IMR-90 (cell line): ENCODE measurements around the gene PPP1R37. TPM values are rescaled to one million over a fixed set of nuclear protein-coding genes. Genes with fewer than 3 reads are reported as not detected.

Experiments used
- ATAC-seq: fragments of 200-7000 bp; cut with Tn5 transposase; 2 replicates; pipeline ENCODE4 v1.9.1; 2020; ENCODE audit warnings: low read depth, mild to moderate bottlenecking, moderate library complexity
- BruUV-seq: library from RNA; stranded (reverse); fragments of 400-500 nt; replicated peaks from 2 replicates; lab custom pipeline; 2021; lab: Mats Ljungman, UMichigan
- CTCF ChIA-PET: fragments of 300-600 bp; formaldehyde crosslinking; extraction: SDS; loops from one replicate; lab custom pipeline; 2021; ENCODE audit warnings: antibody characterized with exemption; lab: Yijun Ruan, JAX
- POLR2A ChIA-PET: fragments of 300-600 bp; sonication (Branson Sonifier 250); formaldehyde crosslinking; loops from one replicate; lab custom pipeline; 2022; ENCODE audit warnings: antibody characterized with exemption; ENCODE audit not compliant: unreplicated experiment; lab: Charles Lee
- DNase-seq: peaks from one replicate; pipeline ENCODE4 v3.0.0; 2013
- H2AFZ ChIP-seq: replicated peaks from 2 replicates; pipeline ENCODE3; 2013; ENCODE audit warnings: low read length, mild to moderate bottlenecking; ENCODE audit not compliant: poor library complexity
- H2AK5ac ChIP-seq: 2 replicates; pipeline ENCODE4 v1.6.1; 2013; ENCODE audit warnings: low read depth, low read length, inconsistent platforms
- H2AK9ac ChIP-seq: replicated peaks from 2 replicates; pipeline ENCODE3; 2013; ENCODE audit warnings: mild to moderate bottlenecking, low read depth, low read length, moderate library complexity; ENCODE audit not compliant: poor library complexity
- H2BK120ac ChIP-seq: 2 replicates; pipeline ENCODE4 v1.6.1; 2013; ENCODE audit warnings: low read depth, low read length, inconsistent platforms
- H2BK15ac ChIP-seq: 3 replicates; pipeline ENCODE4 v1.6.1; 2013; ENCODE audit warnings: low read depth, low read length, inconsistent platforms
- H2BK20ac ChIP-seq: 2 replicates; pipeline ENCODE4 v1.6.1; 2013; ENCODE audit warnings: low read depth, mild to moderate bottlenecking, inconsistent platforms, low read length, moderate library complexity
- H2BK5ac ChIP-seq: 2 replicates; pipeline ENCODE4 v1.6.1; 2013; ENCODE audit warnings: mild to moderate bottlenecking, low read depth, low read length, inconsistent platforms; ENCODE audit not compliant: poor library complexity, severe bottlenecking
- H3K14ac ChIP-seq: replicated peaks from 2 replicates; pipeline ENCODE4 v1.6.1; 2013; ENCODE audit warnings: low read depth, low read length, inconsistent platforms
- H3K18ac ChIP-seq: 2 replicates; pipeline ENCODE4 v1.6.1; 2013; ENCODE audit warnings: low read depth, low read length, control low read depth
- H3K23ac ChIP-seq: 2 replicates; pipeline ENCODE4 v1.6.1; 2013; ENCODE audit warnings: low read depth, low read length, inconsistent platforms
- H3K27ac ChIP-seq: 2 replicates; pipeline ENCODE4 v1.5.1; 2013; ENCODE audit warnings: mild to moderate bottlenecking, control low read depth, low read length; ENCODE audit not compliant: insufficient read depth
- H3K27me3 ChIP-seq: 2 replicates; pipeline ENCODE4 v1.6.1; 2013; ENCODE audit warnings: low read length; ENCODE audit not compliant: control insufficient read depth, insufficient read depth
- H3K36me3 ChIP-seq: 2 replicates; pipeline ENCODE4 v1.6.1; 2013; ENCODE audit warnings: low read length, mixed read lengths; ENCODE audit not compliant: control insufficient read depth, insufficient read depth
- H3K4ac ChIP-seq: 2 replicates; pipeline ENCODE4 v1.6.1; 2013; ENCODE audit warnings: low read depth, low read length, inconsistent platforms
- H3K4me1 ChIP-seq: 2 replicates; pipeline ENCODE4 v1.6.1; 2013; ENCODE audit warnings: low read length, mixed read lengths; ENCODE audit not compliant: control insufficient read depth, insufficient read depth
- H3K4me2 ChIP-seq: 2 replicates; pipeline ENCODE4 v1.6.1; 2013; ENCODE audit warnings: low read depth, mild to moderate bottlenecking, control low read depth, low read length, moderate library complexity
- H3K4me3 ChIP-seq: 2 replicates; pipeline ENCODE4 v1.5.1; 2013; ENCODE audit warnings: low read depth, mild to moderate bottlenecking, control low read depth, low read length, moderate library complexity; ENCODE audit not compliant: insufficient read depth
- H3K56ac ChIP-seq: 2 replicates; pipeline ENCODE4 v1.6.1; 2013; ENCODE audit warnings: low read length, inconsistent platforms; ENCODE audit not compliant: insufficient read depth; ENCODE audit errors: extremely low read depth
- H3K79me1 ChIP-seq, 2 experiments: 2 replicates each; pipeline ENCODE4 v1.6.1; 2013; ENCODE audit warnings: low read length in 2 of 2, inconsistent platforms in 1 of 2, low read depth in 1 of 2
- H3K9ac ChIP-seq: 2 replicates; pipeline ENCODE4 v1.6.1; 2013; ENCODE audit warnings: low read depth, low read length, control low read depth
- H3K9me1 ChIP-seq: 2 replicates; pipeline ENCODE4 v1.6.1; 2013; ENCODE audit warnings: low read length, inconsistent platforms; ENCODE audit not compliant: insufficient read depth
- H3K9me3 ChIP-seq: 2 replicates; pipeline ENCODE4 v1.6.1; 2013; ENCODE audit warnings: low read length; ENCODE audit not compliant: control insufficient read depth, insufficient read depth
- H4K20me1 ChIP-seq: 2 replicates; pipeline ENCODE4 v1.6.1; 2013; ENCODE audit warnings: low read length, inconsistent platforms; ENCODE audit not compliant: insufficient read depth
- H4K5ac ChIP-seq: 2 replicates; pipeline ENCODE4 v1.6.1; 2013; ENCODE audit warnings: mild to moderate bottlenecking, low read depth, low read length, control low read depth
- H4K8ac ChIP-seq, 2 experiments: 2 replicates each; pipeline ENCODE4 v1.6.1; 2013; ENCODE audit warnings: low read depth in 2 of 2, low read length in 2 of 2, control low read depth in 1 of 2, inconsistent platforms in 1 of 2
- H4K91ac ChIP-seq: 2 replicates; pipeline ENCODE4 v1.6.1; 2013; ENCODE audit warnings: low read depth, low read length, inconsistent platforms; ENCODE audit not compliant: insufficient read depth
- CHD1 ChIP-seq: IDR thresholded peaks from 2 replicates; pipeline ENCODE4 v1.6.1; 2012; ENCODE audit warnings: low read depth, low read length, improper control_type of control experiment
- MAZ ChIP-seq: IDR thresholded peaks from 2 replicates; pipeline ENCODE4 v1.6.1; 2012; ENCODE audit warnings: low read depth, mild to moderate bottlenecking, low read length, improper control_type of control experiment, moderate library complexity, borderline replicate concordance
- RFX5 ChIP-seq: IDR thresholded peaks from 2 replicates; pipeline ENCODE4 v1.8.0; 2012; ENCODE audit warnings: low read depth, mild to moderate bottlenecking, low read length, moderate library complexity
- SMC3 ChIP-seq: fragments of 150-350 bp; IDR thresholded peaks from 2 replicates; pipeline ENCODE4 v1.6.1; 2016; ENCODE audit warnings: low read depth, mild to moderate bottlenecking, antibody characterized with exemption, low read length, moderate library complexity
- WGBS, 2 experiments: methylation state at CpG; one replicate each; pipeline versions ENCODE4 v1.1.5 to v1.1.7; 2013; ENCODE audit warnings: missing lambda C conversion rate in 2 of 2; ENCODE audit not compliant: insufficient read length in 1 of 2; ENCODE audit errors: extremely low coverage in 2 of 2; 5-methylcytosine and 5-hydroxymethylcytosine counted together
- dilution Hi-C: fragments of 300-500 bp; cut with HindIII; formaldehyde crosslinking; loops from one replicate; pipeline ENCODE4 v1.14.3; 2018; ENCODE audit warnings: low sequenced_read_pairs; ENCODE audit not compliant: unreplicated experiment
- in situ Hi-C: fragments of 300-500 bp; cut with MboI; formaldehyde crosslinking; loops from 3 replicates; pipeline ENCODE4 v1.14.3; 2019; ENCODE audit warnings: low sequenced_read_pairs, inconsistent platforms, mixed read lengths
- intact Hi-C: fragments of 100-400 bp; cut with micrococcal nuclease; formaldehyde crosslinking; loops from 2 replicates; pipeline ENCODE4 v1.10.0; 2022
- polyA plus RNA-seq, 3 experiments: library from polyadenylated mRNA; depleted of rRNA; stranded (reverse); fragments of >200 nt; gene quantifications; 2 replicates each; pipeline ENCODE4 v1.2.3, GENCODE V29; 2012; ENCODE audit warnings: low replicate concordance in 1 of 3
- total RNA-seq: library from RNA; depleted of rRNA; stranded (reverse); fragments of >200 nt; gene quantifications from 2 replicates; pipeline ENCODE4 v1.2.3, GENCODE V29; 2012
- TF ChIP-seq, protein P1 (sequence below): conservative IDR thresholded peaks from 2 replicates; pipeline ENCODE4 v1.5.1; 2012; ENCODE audit warnings: mild to moderate bottlenecking, low read depth, low read length, improper control_type of control experiment

PPP1R37 gene
- total and polyA plus RNA-seq, 2 of the 4 experiments (the other 2 are of a cell fraction): 13.1 to 18.5 TPM

DNA sequence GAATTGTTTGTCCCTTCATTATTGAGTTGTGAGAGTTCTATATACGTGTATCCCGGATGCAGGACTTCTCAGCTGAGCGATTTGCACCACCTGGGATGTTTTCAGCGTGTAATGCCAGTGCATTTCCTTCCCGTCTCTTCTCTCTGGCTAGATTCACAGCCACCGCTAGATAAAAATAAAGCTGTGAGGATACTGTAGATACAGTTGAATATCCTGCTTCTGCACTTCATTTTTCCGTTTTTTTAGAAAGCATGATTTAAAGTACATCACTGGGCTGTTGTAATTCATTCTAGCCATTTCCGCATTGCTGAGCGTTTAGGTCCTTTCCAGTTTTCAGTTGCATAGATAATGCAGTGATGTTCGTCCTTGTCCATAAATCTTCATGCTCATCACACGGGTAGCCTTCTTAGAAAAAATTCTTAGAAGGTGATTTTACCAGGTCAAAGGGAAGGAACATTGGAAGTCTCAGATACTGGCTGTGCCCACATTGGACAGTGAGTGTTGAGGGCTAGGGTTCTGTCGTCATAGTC lies 14.7 kb downstream of the PPP1R37 start:
- H3K9ac ChIP-seq: no peak overlapping the region
- TF ChIP-seq RFX5: no peak
- TF ChIP-seq, protein P1, sequence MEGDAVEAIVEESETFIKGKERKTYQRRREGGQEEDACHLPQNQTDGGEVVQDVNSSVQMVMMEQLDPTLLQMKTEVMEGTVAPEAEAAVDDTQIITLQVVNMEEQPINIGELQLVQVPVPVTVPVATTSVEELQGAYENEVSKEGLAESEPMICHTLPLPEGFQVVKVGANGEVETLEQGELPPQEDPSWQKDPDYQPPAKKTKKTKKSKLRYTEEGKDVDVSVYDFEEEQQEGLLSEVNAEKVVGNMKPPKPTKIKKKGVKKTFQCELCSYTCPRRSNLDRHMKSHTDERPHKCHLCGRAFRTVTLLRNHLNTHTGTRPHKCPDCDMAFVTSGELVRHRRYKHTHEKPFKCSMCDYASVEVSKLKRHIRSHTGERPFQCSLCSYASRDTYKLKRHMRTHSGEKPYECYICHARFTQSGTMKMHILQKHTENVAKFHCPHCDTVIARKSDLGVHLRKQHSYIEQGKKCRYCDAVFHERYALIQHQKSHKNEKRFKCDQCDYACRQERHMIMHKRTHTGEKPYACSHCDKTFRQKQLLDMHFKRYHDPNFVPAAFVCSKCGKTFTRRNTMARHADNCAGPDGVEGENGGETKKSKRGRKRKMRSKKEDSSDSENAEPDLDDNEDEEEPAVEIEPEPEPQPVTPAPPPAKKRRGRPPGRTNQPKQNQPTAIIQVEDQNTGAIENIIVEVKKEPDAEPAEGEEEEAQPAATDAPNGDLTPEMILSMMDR: no peak
- TF ChIP-seq CHD1: no peak
- TF ChIP-seq SMC3: no peak
- no peak for TF ChIP-seq MAZ
- no peak overlapping the region for H3K56ac ChIP-seq
- no peak overlapping the region for H3K4me3 ChIP-seq
- no peak overlapping the region for H2AK9ac ChIP-seq
- no peak overlapping the region for H3K18ac ChIP-seq
- H3K27ac ChIP-seq: no peak overlapping the region
- no peaks in the 10 kb centered on the region for H3K9me3 ChIP-seq
- H2AFZ ChIP-seq: no peak overlapping the region
- no peak overlapping the region for H4K8ac ChIP-seq
- H3K4ac ChIP-seq: no peak overlapping the region
- H3K36me3 ChIP-seq: peaks cover 4% of the 10 kb centered on the region; the same call in 1 of the 2 replicates
- peaks cover 96% of the 10 kb centered on the region for H4K20me1 ChIP-seq
- no peak overlapping the region for H2AK5ac ChIP-seq
- no peak overlapping the region for H4K91ac ChIP-seq
- H2BK15ac ChIP-seq: no peak overlapping the region
- no peaks in the 10 kb centered on the region for H3K27me3 ChIP-seq
- peaks cover 35 to 97% of the 10 kb centered on the region in 2 experiments for H3K79me1 ChIP-seq
- H2BK120ac ChIP-seq: no peak overlapping the region
- in situ Hi-C loops: no loop called here
- POLR2A ChIA-PET: no interaction called here
- H3K23ac ChIP-seq: no peak overlapping the region
- no peak overlapping the region for H3K14ac ChIP-seq
- peaks cover 11% of the 10 kb centered on the region for H3K4me1 ChIP-seq
- H2BK5ac ChIP-seq: no peak overlapping the region
- H2BK20ac ChIP-seq: no peak overlapping the region
- ATAC-seq: no peak
- H3K4me2 ChIP-seq: no peak overlapping the region
- dilution Hi-C loops: no loop called here
- peaks cover 25% of the 10 kb centered on the region for H3K9me1 ChIP-seq
- DNase-seq: no peak
- intact Hi-C loops: no loop called here
- no TSS peak for BruUV-seq
- CTCF ChIA-PET: no interaction called here
- H4K5ac ChIP-seq: no peak overlapping the region
- 87% methylated on average over 3 of the region's 12 CpGs; no CpG with 5 or more reads in 1 of the 2 experiments for WGBS, 2 experiments
